GM18907 (cell line): ENCODE results near the gene B4GALNT1.
"Not testable (repeated sequence)": the region's sequence is repeated elsewhere in the genome, so short reads cannot be mapped to it uniquely, and the experiment has no call there.

Experiments used
- ATAC-seq: cut with Tn5 transposase; IDR thresholded peaks from one replicate; pipeline ENCODE4 v1.9.1; 2021; ENCODE audit warnings: mild to moderate bottlenecking, moderate library complexity; ENCODE audit not compliant: unreplicated experiment

Gene B4GALNT1

DNA sequence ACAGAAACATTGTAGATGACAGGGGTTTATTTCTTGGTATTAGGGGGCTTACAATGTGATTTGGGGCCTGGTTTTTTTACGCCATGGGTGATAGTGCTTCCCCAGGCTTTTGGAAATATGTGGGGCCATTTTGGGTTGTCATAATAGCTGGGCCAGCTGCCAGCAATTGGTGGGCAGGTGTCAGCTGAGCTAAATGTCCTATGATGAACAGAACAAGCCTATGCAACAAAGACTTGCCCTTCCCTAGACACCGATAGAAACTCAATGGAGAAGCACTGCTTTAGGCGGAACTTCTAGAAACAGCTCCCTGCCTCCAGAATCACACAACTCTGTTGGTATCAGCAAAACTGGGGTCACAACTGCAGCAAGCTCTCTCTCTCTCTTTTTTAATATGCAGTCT lies 5.1 kb upstream of the B4GALNT1 start:
- ATAC-seq = no peak

- ATAC-seq = no peak
Observed at GRCh38 chr12:57637364-57637763, 4.4 kb upstream of the B4GALNT1 start.

- ATAC-seq = not testable (repeated sequence)
Observed at GRCh38 chr12:57636731-57637130, 3.7 kb upstream of the B4GALNT1 start.

DNA sequence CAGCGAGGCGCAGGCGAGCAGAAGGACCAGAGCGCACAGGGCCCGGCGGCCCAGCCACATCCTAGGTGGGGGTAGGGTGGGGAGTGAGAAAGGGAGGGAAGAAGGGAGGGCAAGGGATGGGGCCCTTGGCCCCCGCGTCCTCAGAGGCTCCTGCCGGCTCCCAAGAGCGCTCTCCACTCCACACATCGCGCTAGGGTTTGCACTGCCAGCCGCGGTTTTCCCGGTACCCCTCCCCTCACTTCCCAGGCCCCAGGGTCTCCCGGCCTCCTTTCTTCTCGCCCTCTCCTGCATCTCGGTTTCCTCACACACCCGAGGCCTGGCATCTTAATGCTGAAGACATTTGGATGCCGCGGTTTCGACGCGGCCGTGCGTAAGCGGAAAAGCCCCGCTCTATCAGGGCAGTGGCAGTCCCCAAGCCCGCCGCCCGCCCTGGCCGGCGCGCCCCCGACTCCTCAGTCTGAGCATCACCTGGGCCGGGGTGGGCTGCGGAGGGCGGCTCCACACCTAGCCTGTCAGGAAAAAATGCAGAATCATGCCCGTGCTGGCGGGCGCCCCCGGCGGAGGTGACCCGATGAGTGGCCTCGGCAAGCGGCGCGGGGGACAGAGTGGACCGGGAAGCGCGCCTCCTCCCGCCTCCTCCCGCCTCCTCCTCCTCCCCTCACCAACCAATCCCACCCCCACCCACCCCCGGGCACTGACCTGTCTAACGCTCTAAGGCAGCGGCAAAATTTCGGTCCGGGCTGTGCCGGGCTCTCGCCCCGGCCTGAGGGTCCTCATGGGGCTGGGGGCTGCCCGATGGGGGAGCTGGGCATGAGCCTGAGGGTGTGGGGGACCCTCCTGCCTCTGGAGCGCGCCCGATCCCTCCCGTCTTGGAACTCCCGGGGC lies 686 bp downstream of the B4GALNT1 start:
- peak; percentile 33 for ATAC-seq

GRCh38 chr12:57631566-57632072 lies 1.4 kb downstream of the B4GALNT1 start:
- ATAC-seq = no peak

GRCh38 chr12:57630891-57631433 lies 2.0 kb downstream of the B4GALNT1 start:
- no peak for ATAC-seq

DNA sequence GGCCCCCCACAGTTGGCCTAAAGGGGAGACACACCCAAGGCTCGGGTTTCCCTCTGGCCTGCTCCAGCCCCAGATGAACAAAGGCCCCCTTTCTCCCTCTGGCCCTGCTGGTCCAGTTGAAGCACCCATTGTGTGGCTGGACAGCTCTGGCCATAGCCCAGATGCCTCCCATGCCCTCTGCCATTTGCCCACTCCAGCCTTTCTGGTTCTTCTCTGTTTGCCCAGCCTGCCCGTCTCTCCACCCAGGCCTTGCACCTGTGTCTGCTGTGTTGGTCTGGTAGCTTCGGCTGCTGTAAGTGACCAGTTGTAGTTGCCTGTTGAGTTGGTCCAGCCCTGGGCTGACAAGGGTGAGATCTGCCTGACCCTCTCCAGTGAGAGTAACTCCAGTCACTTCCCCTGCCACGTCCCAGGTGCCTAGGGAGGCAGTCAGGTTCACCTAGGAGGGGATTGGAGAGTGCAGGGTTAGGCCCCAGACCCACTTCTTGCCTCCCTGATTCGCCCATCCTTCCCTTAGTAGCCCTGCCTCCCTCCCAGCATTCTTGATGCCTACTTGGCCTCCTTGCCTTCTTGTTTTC lies 3.0 kb downstream of the B4GALNT1 start:
- ATAC-seq = no peak

GRCh38 chr12:57628280-57629191 lies 4.5 kb downstream of the B4GALNT1 start:
- no peak for ATAC-seq

DNA sequence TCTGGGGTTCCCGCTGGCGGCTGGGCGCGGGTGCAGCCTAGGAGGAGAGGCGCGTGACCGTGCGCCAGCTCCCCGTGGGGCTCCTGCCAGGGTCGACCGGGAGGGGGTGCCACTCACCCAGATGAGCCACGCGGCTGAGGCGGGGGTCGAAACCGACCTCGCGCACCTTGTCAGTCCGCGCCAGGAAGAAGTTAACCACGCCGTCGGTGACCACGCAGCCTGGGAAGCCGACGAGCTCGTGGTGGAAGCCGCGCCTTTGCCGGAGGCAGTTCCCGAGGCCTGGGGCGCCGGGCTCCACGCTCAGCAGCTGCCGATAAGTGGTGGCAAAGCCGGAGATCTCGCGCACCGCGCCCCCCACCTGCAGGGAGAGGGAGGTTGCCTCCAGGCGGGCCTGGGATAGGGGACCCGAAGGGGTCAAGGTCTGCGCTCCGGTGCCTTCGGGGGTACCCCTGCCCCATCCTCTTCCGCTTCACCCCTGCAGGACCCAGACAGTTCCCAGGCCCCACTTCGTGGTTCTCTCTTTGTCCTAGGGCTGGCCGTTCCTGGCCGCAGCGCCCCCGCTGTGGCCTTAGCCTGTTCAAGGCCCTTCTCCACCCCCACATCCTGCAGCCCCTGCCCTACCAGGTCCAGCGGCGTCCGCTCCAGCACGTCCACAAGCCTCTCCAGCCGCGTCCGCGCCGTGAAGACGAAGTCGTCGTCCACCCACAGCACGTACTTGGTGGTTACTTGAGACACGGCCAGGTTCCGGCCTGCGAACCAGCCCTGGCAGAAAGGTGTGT lies 5.3 kb downstream of the B4GALNT1 start:
- ATAC-seq = no peak

DNA sequence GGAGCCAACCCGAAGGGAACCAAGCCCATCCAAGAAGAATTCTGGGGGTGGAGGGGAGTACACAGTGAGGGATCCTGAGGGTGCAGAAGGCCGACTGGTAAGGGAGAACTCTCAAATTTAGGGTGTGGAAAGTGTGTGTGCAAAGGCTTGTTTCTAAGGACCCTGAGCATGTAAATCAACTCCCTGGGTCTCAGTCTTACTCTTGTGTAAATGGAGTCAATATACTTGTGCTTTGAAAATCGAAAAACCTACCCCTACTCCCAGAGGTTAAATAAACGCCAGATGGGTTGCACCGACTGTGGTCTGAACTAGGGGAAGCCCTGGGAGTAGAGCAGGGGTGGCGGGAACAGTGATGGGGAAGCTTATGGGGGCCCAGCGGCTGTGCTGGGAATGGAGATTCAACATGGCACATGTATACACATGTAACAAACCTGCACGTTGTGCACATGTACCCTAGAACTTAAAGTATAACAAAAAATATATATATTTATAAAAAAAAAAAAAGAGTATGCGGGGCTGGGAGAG lies 6.0 kb downstream of the B4GALNT1 start:
- ATAC-seq = no peak

GRCh38 chr12:57626111-57626920 lies 6.7 kb downstream of the B4GALNT1 start:
- ATAC-seq = no peak

DNA sequence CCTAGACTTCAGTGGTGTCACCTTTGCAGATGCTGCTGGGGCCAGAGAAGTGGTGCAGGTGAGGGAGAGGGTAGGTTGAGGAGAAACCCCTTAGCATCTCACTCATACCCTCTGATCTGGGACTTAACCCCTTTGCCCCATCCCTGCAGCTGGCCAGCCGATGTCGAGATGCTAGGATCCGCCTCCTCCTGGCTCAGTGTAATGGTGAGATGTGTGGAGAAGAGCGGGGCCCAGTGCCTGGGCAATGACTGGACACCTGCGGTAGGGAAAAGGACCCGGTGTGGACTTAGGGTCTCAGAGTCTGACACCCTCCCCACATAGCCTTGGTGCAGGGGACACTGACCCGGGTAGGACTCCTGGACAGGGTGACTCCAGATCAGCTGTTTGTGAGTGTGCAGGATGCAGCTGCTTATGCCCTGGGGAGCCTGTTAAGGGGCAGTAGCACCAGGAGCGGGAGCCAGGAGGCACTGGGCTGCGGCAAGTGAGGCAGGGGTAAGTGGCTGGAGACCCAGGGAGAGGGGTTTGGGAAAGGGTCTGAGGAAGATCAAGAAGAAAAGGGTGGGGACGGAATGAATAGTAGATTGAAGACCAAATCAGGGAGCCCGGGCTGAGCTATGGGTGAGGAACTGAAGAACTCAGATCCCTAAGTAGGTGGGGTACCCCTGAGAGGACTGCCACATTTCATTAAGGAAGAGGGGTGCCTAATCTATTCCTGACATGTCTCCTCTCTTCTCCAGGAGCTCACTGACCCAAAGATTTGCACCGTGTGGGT lies 7.6 kb downstream of the B4GALNT1 start:
- ATAC-seq = no peak

DNA sequence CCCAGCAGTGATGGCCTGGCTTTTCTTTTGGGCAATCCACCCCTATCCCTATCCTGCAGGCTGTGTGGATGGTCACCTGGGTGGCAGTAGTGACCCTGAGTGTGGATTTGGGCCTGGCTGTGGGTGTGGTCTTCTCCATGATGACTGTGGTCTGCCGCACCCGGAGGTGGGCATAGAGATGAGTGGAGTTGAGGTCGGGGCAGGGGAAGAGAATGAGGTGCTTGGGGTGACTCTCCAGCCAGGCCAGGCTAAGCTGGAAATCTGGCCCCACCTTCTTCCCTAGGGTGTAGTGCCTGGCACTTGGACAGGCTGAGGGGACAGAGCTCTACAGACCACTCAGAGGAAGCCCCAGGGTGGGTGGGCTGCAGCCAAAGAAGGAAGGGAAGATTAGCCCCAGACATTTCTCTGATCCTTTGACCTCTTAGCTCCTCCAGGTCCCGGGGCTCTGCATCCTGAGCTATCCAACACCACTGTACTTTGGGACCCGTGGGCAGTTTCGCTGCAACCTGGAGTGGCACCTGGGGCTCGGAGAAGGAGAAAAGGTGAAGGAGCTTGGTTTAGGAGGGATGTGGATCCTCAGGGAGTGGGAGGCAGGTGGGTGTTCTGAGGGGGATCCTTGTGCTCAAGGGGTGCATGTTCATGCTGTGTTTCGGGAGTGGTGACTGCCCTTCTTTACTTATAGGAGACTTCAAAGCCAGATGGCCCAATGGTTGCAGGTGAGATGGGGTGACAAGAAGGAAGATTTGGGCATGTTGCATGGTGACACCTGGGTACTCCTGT lies 8.4 kb downstream of the B4GALNT1 start:
- no peak for ATAC-seq

- ATAC-seq = no peak
Observed at GRCh38 chr12:57623811-57624390, 9.1 kb downstream of the B4GALNT1 start.

- ATAC-seq = no peak
Observed at GRCh38 chr12:57623385-57623784, 9.6 kb downstream of the B4GALNT1 start.

- no peak for ATAC-seq
Observed at GRCh38 chr12:57622293-57623245, 10.4 kb downstream of the B4GALNT1 start.
